GM19240 (cell line): ENCODE measurements around the gene TMEM79.
"Not testable (repeated sequence)": the region's sequence is repeated elsewhere in the genome, so short reads cannot be mapped to it uniquely, and the experiment has no call there.

Experiments
- DNase-seq: peaks from one replicate; pipeline ENCODE4 v3.0.0; 2011; ENCODE audit warnings: low spot score; ENCODE audit not compliant: insufficient read length

TMEM79 gene

GRCh38 chr1:156303241-156303640 lies 19.1 kb downstream of the TMEM79 start:
- no peak for DNase-seq

GRCh38 chr1:156305215-156305614 lies 21.1 kb downstream of the TMEM79 start:
- no peak for DNase-seq

GRCh38 chr1:156308078-156308477 lies 24.0 kb downstream of the TMEM79 start:
- no peak for DNase-seq

- no peak for DNase-seq
These were observed 26.8 kb downstream of the TMEM79 start for GRCh38 chr1:156310962-156311361.

- no peak for DNase-seq
These were observed 32.8 kb downstream of the TMEM79 start for GRCh38 chr1:156316909-156317308.

GRCh38 chr1:156319664-156320063 lies 35.5 kb downstream of the TMEM79 start:
- DNase-seq, result no peak

GRCh38 chr1:156320560-156320959 lies 36.4 kb downstream of the TMEM79 start:
- no peak for DNase-seq

- DNase-seq, result not testable (repeated sequence)
These were observed 39.1 kb downstream of the TMEM79 start for GRCh38 chr1:156323179-156323578.

GRCh38 chr1:156336242-156336641 lies 52.1 kb downstream of the TMEM79 start:
- no peak for DNase-seq

GRCh38 chr1:156337052-156337887 lies 53.1 kb downstream of the TMEM79 start:
- DNase-seq, result no peak

- DNase-seq, result no peak
These were observed 53.7 kb downstream of the TMEM79 start for GRCh38 chr1:156337888-156338179.

- DNase-seq, result peak; percentile 97
These were observed 54.3 kb downstream of the TMEM79 start, which contains the start of the genes CCT3 and TSACC for GRCh38 chr1:156338180-156338976. CCT3 (minus strand) TSS chr1:156338292; CDS start chr1:156338184, 108 bp downstream. TSACC (plus strand) TSS chr1:156338526; CDS start chr1:156339758, 1,232 bp downstream.
